GM19099 (cell line): Measurements from ENCODE around the gene MCF2L2.
A peak's percentile ranks its signal among the peaks of the same experiment; 100 is the strongest.

Experiments
- POLR2A ChIP-seq: IDR thresholded peaks from 3 replicates; pipeline ENCODE4 v1.6.1; 2011; ENCODE audit warnings: low read depth; ENCODE audit not compliant: insufficient read length; ENCODE audit errors: extremely low read depth

Gene MCF2L2

DNA sequence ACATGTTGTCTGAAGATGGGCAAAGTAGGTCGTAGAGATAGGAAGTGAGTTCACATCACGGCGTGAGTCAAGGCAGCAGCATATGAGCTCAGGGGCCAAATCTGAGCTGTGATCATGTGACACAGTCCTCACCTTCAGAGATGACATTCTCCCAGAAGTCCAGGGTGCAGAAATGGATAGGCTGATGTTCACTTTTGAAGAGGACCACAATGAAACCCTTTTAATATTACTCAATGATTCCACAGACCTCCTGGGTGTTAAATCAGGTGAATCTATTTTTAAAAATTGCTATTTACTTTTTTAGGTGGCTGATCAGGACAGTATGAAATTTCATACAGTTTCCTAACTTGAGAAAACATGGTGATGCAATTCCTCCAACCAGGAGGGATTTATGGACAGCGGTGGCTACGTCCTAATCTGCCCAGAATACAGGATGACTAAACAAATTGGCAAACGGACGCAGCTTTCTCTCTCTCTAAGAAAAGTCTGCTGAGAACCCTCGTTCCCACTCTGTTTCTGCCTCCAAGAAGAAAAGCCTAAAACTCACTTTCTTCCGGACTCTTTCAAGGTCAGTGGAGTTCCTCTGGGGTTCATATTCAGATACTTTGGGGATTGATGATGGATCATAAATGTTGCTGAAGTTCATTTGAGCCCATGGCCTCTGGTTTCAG is 141.0 kb downstream of the MCF2L2 start:
- no peak for TF ChIP-seq POLR2A

DNA sequence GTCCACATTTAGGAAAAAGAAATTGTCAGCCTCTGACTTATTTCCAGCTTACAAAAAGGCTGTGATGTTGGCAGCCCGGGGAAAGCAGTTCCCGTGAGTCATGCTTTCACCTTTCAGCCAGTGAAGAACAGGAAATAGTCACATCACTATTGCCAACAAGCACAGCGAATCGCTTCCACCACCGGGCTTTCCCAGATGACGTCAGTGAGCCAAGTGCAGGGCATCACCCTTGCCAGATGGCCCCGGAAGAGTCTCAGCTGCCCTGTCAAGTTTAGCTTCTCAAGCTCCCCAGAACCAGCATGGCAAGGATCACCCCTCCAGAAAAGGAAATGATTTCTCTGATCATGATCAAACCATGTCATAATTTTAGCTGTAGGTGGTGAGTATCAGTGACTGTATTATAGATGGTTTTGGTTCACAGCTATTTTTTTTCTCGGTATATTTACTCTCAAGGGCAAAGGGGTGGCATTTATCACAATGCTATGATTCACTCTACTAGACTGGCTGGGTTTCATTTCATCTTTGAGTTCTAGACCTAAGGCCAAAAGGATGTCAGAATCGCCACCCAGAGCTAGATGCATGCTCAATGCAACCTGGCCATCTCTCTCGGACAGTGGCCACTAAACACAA is 142.5 kb downstream of the MCF2L2 start:
- peak; percentile 44 for TF ChIP-seq POLR2A

DNA sequence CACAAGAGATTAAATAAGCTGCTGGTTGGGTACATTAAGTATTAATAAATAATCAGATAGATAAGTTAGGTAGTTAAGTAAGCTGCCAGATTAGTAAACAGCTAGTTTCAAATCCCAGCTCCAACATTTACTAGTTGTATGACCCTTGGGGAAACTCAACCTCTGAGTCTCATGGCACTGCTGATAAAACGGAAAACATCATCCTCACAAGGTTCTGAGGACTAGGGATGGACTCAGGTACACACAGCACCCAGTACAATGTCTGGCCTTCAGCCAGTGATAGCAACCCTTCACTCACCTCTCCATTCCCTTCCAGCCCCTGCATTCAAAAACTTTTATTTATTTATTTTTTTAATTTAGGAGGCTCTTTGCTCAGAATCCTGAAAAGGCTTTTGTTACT is 143.1 kb downstream of the MCF2L2 start:
- TF ChIP-seq POLR2A: no peak

DNA sequence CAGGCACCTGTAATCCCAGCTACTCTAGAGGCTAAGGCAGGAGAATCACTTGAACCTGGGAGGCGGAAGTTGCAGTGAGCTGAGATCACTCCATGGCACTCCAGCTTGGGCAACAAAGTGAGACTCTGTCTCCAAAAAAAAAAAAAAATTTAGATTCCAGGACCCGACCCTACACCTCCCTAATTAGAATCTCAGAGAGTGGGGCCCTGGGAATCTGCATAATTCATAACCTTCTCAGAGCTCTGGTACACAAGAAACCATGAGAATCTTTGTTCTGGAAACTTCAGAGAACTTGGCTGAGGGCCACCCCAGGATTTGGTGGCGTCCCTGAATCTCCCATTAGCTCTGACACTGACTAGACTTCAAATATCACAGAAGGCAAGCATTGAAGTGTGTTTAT is 143.8 kb downstream of the MCF2L2 start:
- TF ChIP-seq POLR2A: no peak

DNA sequence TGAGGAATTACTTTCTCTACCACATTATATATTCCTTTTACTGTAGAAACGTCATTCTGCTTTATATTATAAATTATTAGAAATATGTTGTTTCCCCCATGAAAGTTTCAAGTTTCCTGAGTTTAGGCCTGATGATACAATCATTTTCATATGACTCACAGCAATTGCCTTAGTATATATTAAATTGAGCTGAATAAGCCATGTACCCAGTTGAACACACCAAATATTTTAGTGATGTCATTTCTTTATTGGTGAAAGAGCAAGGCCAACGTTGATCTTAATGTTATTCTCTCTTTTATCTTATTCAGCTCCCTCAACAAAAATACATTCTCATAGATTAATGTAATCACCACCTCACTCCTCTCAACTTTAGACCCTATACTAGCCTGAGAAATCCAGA is 144.5 kb downstream of the MCF2L2 start:
- no peak for TF ChIP-seq POLR2A

DNA sequence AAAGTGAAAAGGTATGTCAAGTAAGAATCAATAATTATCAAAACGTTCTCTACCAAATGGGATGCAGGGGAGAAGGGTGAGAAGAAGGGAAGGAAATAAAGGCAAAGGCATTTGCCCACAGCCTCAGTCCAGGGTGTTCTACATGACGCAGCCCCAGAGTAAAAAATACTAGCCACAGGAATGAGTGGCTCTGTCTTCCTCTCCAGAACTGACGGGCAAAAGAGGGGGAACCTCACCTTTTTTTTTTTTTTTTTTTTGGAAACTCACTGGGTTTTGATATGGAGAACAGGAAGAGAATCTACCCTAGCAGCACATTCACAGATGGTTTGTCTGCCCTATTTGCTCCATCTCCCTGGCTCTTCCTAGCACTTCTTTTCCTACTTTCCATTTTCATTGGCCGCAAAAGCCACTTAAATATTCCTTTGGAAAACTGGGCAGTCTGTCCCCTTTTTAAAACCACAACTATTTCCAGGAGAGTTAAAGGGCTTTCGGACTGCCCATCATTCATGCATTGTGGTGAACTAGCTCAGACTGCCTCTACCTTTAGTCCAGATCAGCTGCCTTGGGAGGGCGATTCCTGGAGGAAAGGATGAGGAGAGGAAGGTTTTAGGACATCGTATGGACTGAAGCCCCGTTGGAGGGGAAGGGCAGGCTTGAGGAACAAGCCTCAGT is 147.2 kb downstream of the MCF2L2 start:
- no peak for TF ChIP-seq POLR2A

DNA sequence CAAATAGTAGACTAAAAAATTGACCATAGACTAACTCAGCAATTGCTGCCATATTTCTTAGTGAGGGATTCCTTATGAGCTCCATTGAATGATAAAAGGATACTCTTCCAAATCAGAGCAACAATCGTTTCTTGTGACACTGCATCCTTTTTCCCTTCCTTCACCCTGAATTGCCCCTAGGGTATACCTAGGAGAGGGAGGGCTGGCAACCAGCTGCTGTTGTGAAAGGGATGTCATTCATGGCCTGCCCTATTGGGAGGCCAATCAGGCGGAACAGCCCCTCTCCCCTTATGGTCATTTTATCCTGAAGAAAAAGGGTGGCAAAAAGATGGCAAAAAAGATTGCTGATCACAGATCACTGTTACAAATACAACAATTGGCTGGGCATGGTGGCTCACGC is 149.0 kb downstream of the MCF2L2 start:
- no peak for TF ChIP-seq POLR2A

DNA sequence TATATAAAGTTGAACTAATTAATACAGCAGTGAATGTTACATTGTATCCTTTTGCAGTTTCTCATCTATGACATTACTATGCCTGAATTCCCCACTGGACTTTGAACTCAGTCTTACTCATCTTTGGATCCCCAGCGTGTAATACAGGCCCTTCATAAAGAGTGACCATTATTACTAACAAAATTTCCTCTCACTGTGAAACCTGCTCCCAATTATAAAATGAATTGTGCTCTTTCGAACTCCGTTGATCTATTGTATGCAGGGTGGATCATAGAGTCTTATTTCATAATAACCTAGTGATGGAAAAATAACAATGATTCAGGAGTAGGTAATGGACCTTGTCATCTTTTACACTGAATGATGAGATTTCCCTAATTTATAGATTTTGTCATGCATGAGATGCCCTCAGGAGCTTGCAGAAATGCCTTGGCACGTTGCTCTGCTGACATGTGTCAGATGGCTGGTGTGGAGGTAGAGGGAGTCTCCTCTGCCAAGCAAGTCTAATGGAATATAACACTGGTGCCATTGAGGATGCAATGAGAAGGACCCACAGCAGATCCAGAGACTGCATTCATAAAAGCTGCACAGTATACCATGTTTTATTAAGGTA is 149.8 kb downstream of the MCF2L2 start:
- TF ChIP-seq POLR2A: no peak

DNA sequence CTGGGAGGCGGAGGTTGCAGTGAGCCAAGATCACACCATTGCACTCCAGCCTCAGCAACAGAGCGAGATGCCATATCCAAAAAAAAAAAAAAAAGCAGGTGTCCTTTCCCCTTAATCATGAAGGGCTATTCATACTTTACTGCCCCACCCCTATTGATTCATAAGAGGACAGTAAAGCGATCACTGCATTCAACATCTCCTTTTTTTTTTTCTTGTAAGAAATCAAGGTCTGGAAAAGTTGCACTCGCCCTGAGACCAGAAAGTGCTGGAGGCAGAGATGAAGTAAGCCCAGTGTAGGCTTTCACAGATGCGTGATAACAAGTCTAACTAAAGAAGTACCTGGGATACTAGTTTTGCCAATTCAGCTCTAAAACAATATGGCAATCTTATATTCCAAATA is 151.2 kb downstream of the MCF2L2 start:
- TF ChIP-seq POLR2A: no peak

DNA sequence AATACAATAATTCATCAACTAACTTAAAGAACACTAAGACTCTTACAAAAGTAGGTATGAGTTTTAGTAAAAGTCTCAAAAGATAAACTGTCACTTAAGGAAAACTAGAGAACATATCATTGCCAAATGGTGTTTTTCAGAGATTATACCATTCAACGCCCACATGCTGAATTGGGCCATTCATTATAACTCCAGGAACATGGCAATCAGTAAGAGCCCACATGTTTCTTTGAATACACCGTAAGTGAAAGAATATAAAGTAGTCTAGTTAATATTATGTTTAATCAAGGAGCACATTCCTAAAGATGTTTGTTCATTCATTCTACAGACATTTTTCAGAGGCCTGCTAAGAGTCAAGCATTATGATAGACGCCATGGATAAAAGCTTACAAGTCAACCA is 152.5 kb downstream of the MCF2L2 start:
- no peak for TF ChIP-seq POLR2A

DNA sequence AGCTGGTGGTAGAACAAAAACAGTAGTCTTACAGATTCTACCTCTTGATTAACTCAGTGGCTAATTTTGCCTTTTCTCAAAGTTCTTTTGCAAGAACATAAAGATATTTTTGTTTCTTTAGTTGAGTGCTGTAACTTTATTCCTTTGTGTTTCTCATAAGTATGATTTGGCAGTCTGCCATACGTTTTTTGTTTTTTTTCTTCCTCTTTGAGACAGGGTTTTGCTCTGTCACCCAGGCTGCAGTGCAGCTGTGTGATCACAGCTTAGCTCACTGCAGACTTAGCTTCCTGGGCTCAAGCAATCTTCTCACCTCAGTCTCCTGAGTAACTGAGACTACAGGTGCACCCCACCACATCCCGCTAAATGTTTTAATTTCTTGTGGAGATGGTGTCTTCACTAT is 153.0 kb downstream of the MCF2L2 start:
- TF ChIP-seq POLR2A: no peak

DNA sequence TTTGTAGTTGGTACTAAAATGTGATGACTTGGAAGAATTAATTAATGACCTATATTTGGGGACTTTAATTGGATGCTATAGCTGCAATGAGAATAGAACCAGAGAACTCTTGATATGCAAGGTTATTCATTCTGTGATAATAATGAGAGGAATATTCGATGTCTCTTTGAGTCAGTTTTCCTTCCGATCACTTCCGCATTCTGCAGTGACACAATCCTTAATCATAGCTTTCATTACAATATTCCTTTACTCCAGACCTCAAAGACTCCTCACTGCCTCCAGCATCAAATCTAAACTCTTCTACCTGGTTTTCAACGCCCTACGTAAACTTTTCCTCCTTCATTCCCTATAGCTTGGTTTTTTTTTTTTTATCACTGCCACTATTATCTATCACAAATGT is 153.8 kb downstream of the MCF2L2 start:
- TF ChIP-seq POLR2A: no peak

DNA sequence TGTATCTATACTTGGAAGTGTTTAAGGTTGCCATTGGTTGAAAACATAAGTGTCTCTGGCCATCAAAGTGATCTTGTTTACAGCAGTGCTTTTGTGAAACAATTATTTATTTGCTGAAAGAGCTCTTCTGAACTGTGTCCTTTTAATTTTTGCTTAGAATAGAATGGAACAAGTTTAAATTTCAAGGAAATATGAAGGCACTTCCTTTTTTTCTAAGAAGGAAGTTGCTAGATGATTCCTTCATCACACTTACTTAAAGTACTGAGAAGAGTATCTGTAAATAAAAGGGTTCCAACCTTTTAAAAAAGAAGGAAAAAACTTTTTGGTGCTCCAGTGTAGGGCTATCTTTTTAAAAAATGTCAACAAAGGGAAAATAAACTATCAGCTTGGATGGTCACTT is 155.6 kb downstream of the MCF2L2 start:
- no peak for TF ChIP-seq POLR2A

DNA sequence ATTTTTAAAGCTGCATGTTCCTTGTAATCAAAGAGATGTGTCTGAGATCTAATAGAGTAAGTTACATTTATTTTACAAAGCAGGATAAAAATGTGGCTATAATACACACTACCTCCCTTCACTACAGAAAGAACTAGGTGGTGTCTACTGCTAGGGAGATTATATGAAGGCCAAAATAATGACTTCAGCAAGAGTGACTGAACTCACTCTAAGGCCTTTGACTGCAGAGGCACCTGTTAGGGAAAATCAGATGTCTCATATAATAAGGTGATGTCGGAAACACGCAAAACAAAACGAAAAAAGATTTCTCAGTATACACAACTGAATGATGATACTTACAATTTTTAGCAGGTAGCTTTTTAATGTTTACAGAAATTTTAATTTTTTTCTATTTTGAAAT is 156.3 kb downstream of the MCF2L2 start:
- no peak for TF ChIP-seq POLR2A

DNA sequence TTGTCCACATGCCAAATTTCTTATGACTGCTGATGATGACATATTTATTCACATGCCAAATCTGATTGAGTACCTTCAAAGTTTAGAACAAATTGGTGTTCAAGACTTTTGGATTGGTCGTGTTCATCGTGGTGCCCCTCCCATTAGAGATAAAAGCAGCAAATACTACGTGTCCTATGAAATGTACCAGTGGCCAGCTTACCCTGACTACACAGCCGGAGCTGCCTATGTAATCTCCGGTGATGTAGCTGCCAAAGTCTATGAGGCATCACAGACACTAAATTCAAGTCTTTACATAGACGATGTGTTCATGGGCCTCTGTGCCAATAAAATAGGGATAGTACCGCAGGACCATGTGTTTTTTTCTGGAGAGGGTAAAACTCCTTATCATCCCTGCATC is 158.1 kb downstream of the MCF2L2 start:
- no peak for TF ChIP-seq POLR2A

DNA sequence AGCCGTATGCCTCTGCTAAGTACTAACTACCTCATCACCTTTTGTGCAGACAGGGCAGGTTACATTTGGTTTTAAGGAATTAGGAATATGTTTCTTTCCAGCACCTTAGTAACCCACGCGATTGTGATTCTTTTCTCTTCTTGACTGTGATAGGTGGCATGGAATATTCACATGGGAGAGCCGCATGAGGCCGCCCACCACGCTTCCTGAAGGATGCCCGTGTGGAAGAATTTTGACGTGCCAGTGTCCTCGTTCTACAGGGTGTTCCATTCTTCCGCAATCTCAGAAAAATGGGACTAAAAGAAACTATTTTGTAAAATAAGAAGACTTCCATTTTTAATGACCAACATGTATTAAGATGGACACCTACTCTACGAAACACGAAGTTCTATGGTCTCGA is 159.1 kb downstream of the MCF2L2 start:
- no peak for TF ChIP-seq POLR2A
